Measurements from ENCODE around the gene SSNA1.

SSNA1 gene

GRCh38 chr9:137188490-137189296, at the start of gene SSNA1, which contains the start of gene ANAPC2:
TSS of gene SSNA1 (plus strand) at chr9:137188676. CDS start at chr9:137188727, 51 bp downstream.
TSS of gene ANAPC2 (minus strand) at chr9:137188560. CDS start at chr9:137188532, 28 bp downstream.
- peak; percentile 97 for DNase-seq (ENCODE audit: low spot score)

GRCh38 chr9:137138722-137139467, 49.6 kb upstream of the SSNA1 start, which contains the start of gene GRIN1:
TSS of gene GRIN1 (plus strand) at chr9:137139154. CDS start at chr9:137139487, 333 bp downstream.
- no peak for DNase-seq (ENCODE audit: low spot score)

- no peak for DNase-seq (ENCODE audit: low spot score)
These were observed 48.9 kb upstream of the SSNA1 start for GRCh38 chr9:137139468-137140150.

- DNase-seq (ENCODE audit: low spot score) = no peak
These were observed 48.1 kb upstream of the SSNA1 start for GRCh38 chr9:137140151-137141012.

GRCh38 chr9:137141050-137141810, 47.2 kb upstream of the SSNA1 start:
- DNase-seq (ENCODE audit: low spot score) = no peak

GRCh38 chr9:137141976-137142936, 46.2 kb upstream of the SSNA1 start:
- no peak for DNase-seq (ENCODE audit: low spot score)

GRCh38 chr9:137143459-137143858, 45.0 kb upstream of the SSNA1 start:
- DNase-seq (ENCODE audit: low spot score) = no peak

- DNase-seq (ENCODE audit: low spot score) = no peak
These were observed 42.5 kb upstream of the SSNA1 start for GRCh38 chr9:137145731-137146526.

GRCh38 chr9:137146527-137146918, 42.0 kb upstream of the SSNA1 start:
- DNase-seq (ENCODE audit: low spot score) = no peak

- no peak for DNase-seq (ENCODE audit: low spot score)
These were observed 41.2 kb upstream of the SSNA1 start for GRCh38 chr9:137147091-137147792.

GRCh38 chr9:137147793-137148160, 40.7 kb upstream of the SSNA1 start:
- DNase-seq (ENCODE audit: low spot score) = no peak

GRCh38 chr9:137148242-137148641, 40.2 kb upstream of the SSNA1 start:
- DNase-seq (ENCODE audit: low spot score) = no peak

GRCh38 chr9:137148661-137149060, 39.8 kb upstream of the SSNA1 start:
- no peak for DNase-seq (ENCODE audit: low spot score)

- DNase-seq (ENCODE audit: low spot score) = no peak
These were observed 39.1 kb upstream of the SSNA1 start for GRCh38 chr9:137149363-137149762.

GRCh38 chr9:137149942-137150616, 38.4 kb upstream of the SSNA1 start:
- peak; percentile 97 for DNase-seq (ENCODE audit: low spot score)

GRCh38 chr9:137150617-137151457, 37.6 kb upstream of the SSNA1 start:
- DNase-seq (ENCODE audit: low spot score) = peak; percentile 89
